AG04450 (cell line): ENCODE data around the gene ENTPD1. TPM values are rescaled to one million over a fixed set of nuclear protein-coding genes. Genes with fewer than 3 reads are reported as not detected.
"Not testable (repeated sequence)": the region's sequence is repeated elsewhere in the genome, so short reads cannot be mapped to it uniquely, and the experiment has no call there.

Experiments used
- CTCF ChIA-PET: fragments of 300-600, 350-600 bp; formaldehyde crosslinking; extraction: SDS; loops from one replicate; lab custom pipeline; 2022; ENCODE audit warnings: antibody characterized with exemption, inconsistent platforms; lab: Charles Lee
- POLR2A ChIA-PET: fragments of 350-600 bp; formaldehyde crosslinking; extraction: SDS; loops from one replicate; lab custom pipeline; 2021; ENCODE audit warnings: antibody characterized with exemption, inconsistent platforms; lab: Yijun Ruan, JAX
- DNase-seq: peaks from one replicate; pipeline ENCODE4 v3.0.0-alpha.2; 2011; ENCODE audit warnings: low read depth, low spot score
- H3K27ac ChIP-seq: one replicate; pipeline ENCODE4 v1.5.1; 2012; ENCODE audit warnings: low read depth, low read length, control low read depth
- H3K27me3 ChIP-seq: one replicate; pipeline ENCODE4 v1.6.0; 2012; ENCODE audit warnings: low read length; ENCODE audit not compliant: control insufficient read depth, insufficient read depth
- H3K4me3 ChIP-seq: 2 replicates; pipeline ENCODE4 v1.5.1; 2011; ENCODE audit warnings: mild to moderate bottlenecking, low read depth, low read length, control low read depth
- H3K9me3 ChIP-seq: 2 replicates; pipeline ENCODE4 v1.5.1; 2012; ENCODE audit warnings: low read length; ENCODE audit not compliant: control insufficient read depth, insufficient read depth
- polyA plus RNA-seq: library from polyadenylated mRNA; depleted of rRNA; stranded (reverse); fragments of >200 nt; gene quantifications from 2 replicates; pipeline ENCODE4 v1.2.3, GENCODE V29; 2011
- TF ChIP-seq, protein P1 (sequence below): IDR thresholded peaks from 2 replicates; pipeline ENCODE4 v1.5.1; 2011; ENCODE audit warnings: low read depth, low read length, control low read depth, inconsistent platforms

Gene ENTPD1
- polyA plus RNA-seq, 1 experiment = 0.07 TPM

DNA sequence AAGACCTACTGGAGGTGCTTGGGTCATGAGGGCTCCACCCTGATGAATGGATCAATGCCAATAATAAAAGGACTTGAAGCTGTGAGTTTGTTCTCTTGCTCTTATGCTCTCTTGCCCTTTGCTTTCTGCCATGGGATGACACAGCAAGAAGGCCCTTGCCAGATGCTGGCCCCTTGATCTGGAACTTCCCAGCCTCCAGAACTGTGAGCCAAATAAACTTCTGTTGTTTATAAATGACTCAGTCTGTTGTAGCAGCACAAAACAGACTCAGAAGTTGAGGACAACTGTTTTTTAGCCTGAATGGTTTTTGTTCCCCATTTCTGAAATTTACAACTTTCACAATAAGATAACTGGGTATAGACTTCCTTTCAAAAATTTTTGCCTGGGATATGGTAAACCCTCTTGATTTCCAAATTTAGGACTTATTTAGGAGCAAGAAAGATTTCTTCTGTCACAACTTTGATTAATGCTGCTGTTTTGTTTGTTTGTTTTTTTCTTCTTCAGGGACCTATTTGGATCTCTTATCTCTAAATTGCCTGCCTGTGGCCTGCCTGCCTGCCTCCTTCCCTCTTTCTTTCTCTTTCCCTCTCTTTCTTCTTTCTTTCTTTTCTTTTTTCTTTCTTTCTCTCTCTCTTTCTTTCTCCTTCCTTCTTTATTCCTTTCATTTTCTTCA, 12.1 kb downstream of the ENTPD1 start:
- TF ChIP-seq, protein P1, sequence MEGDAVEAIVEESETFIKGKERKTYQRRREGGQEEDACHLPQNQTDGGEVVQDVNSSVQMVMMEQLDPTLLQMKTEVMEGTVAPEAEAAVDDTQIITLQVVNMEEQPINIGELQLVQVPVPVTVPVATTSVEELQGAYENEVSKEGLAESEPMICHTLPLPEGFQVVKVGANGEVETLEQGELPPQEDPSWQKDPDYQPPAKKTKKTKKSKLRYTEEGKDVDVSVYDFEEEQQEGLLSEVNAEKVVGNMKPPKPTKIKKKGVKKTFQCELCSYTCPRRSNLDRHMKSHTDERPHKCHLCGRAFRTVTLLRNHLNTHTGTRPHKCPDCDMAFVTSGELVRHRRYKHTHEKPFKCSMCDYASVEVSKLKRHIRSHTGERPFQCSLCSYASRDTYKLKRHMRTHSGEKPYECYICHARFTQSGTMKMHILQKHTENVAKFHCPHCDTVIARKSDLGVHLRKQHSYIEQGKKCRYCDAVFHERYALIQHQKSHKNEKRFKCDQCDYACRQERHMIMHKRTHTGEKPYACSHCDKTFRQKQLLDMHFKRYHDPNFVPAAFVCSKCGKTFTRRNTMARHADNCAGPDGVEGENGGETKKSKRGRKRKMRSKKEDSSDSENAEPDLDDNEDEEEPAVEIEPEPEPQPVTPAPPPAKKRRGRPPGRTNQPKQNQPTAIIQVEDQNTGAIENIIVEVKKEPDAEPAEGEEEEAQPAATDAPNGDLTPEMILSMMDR = no peak
- POLR2A ChIA-PET = no interaction called here
- Histone ChIP-seq H3K9me3 (no peaks in the 10 kb centered on the region), H3K27ac (no peak overlapping the region), H3K27me3 (peaks cover 2% of the 10 kb centered on the region), H3K4me3 (no peak overlapping the region)
- CTCF ChIA-PET = no interaction called here
- DNase-seq = peak; percentile 1

DNA sequence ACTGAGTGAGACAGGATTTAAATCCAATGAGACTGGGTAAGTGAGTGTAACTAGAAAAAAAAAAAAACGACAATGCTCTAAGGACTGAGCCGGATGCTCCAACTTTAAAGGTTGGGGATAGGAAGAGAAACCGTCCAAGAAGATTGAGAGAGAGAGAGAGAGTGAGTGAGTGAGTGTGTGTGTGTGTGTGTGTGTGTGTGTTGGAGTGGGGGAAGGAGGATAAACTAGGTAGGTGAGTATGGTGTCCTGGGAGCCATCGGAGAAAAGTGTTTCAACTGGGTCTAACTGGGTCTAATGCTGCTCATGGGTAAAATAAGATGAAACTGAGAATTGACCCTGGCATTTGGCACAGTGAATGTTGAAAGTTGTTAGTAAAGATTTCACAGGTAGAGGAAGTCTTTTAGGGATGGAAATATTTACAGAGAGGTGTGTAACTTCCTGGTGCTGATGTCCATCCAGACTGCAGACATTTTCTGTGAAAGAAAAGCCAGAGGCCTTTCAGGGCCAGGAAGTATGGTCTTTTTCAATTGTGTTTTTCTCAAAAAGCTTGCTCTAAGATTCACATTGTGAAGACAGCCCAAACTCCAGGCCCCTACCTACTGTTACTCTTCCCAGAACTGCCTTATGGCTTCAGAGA, 14.2 kb downstream of the ENTPD1 start:
- H3K9me3 ChIP-seq = no peaks in the 10 kb centered on the region
- peaks cover 2% of the 10 kb centered on the region for H3K27me3 ChIP-seq
- H3K27ac ChIP-seq = no peak overlapping the region
- ChIA-PET POLR2A (no interaction called here), CTCF (no interaction called here)
- TF ChIP-seq, protein P1 = no peak
- H3K4me3 ChIP-seq = no peak overlapping the region
- no peak for DNase-seq

DNA sequence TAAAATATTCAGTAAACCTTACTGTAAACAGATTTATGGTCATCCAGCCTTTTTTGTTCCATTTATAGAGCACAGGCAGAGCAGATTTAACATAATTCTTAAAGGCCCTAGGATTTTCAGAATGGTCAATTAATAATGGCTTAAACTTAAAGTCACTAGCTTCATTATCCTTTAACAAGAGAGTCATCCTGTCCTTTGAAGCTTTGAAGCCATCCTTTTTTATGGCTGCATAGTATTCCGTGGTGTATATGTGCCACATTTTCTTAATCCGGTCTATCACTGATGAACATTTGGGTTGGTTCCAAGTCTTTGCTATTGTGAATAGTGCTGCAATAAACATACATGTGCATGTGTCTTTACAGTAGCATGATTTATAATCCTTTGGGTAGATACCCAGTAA, 17.5 kb downstream of the ENTPD1 start:
- H3K27me3 ChIP-seq, DNase-seq, H3K4me3 ChIP-seq, POLR2A ChIA-PET, H3K27ac ChIP-seq, H3K9me3 ChIP-seq: not testable (repeated sequence)
- CTCF ChIA-PET = interaction anchor here (0.8 to 1.3 kb wide), 2 partner anchors 68 to 80 kb away, joined by 3 read pairs; partner anchors contain the start of gene TCTN3

DNA sequence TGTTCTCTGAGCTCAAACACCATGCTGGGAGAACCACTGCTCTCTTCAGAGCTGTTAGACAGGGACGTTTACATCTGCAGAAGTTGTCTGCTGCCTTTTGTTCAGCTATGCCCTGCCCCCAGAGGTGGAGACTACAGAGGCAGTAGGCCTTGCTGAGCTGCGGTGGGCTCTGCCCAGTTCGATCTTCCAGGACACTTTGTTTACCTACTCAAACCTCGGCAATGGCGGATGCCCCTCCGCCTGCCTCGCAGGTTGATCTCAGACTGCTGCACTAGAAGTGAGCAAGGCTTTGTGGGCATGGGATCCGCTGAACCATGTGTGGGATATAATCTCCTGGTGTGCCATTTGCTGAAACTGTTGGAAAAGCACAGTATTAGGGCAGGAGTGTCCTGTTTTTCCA, 21.7 kb downstream of the ENTPD1 start:
- H3K27ac ChIP-seq, POLR2A ChIA-PET, CTCF ChIA-PET: not testable (repeated sequence)

DNA sequence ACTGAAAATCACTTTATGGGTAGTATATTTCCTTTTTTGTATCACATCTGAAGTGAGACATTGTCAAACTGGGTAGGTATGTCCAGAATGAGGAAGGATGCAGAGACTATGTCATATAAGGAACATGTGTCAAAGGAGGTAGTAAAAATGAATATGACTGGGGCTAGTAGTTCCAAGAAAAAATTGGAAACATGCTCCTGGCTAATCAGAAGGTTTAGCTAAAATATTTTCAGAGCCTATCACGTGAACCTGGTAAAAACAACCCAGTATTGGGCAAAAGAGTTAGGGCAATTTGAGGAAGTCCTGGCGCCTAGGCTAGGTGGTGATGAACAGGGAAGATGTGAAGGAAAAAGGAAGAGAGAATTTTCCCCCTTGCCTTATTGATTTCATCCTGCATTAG, 26.4 kb downstream of the ENTPD1 start:
- H3K4me3 ChIP-seq = no peak overlapping the region
- DNase-seq = no peak
- ChIA-PET CTCF (interaction anchor here (1.4 to 3.6 kb wide), 2 partner anchors 59 to 88 kb away, joined by 11 to 15 read pairs; partner anchors contain the start of gene TCTN3), POLR2A (no interaction called here)
- TF ChIP-seq, protein P1 = no peak
- H3K27me3 ChIP-seq = no peaks in the 10 kb centered on the region
- no peak overlapping the region for H3K27ac ChIP-seq
- no peaks in the 10 kb centered on the region for H3K9me3 ChIP-seq

More for the DNA sequence above, 21.7 kb downstream of the ENTPD1 start:
- not testable (repeated sequence) for H3K4me3 ChIP-seq, H3K9me3 ChIP-seq, H3K27me3 ChIP-seq, DNase-seq

DNA sequence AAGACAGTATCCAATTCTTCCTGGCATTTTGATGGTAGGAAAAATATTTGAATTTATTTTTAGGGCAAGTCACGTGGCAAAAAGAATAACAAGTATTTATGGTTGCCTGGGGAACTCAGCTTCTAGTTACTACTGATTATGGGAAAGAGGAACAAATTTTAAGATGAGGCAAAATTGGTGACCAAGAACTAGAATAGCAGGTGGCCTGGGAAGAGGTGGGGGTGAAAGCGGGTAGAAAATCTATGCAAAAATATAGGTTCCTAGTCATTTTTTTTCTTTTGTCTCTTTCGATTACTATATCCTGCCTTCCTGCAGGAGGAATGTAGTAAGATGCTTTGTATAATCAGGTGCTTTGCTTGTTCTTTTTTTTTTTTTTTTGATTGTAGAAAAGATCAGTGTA, 27.8 kb downstream of the ENTPD1 start:
- Histone ChIP-seq H3K9me3 (no peaks in the 10 kb centered on the region), H3K4me3 (no peak overlapping the region), H3K27ac (no peak overlapping the region), H3K27me3 (no peaks in the 10 kb centered on the region)
- DNase-seq = no peak
- TF ChIP-seq, protein P1 = no peak
- POLR2A ChIA-PET = no interaction called here
- CTCF ChIA-PET = interaction anchor here (1.4 to 3.6 kb wide), 2 partner anchors 57 to 90 kb away, joined by 11 to 15 read pairs; partner anchors contain the start of gene TCTN3
